ENCODE results near the gene PLSCR4.

- TF ChIP-seq POLR2AphosphoS5 (IDR thresholded peaks at IDR 0.05), result no peak
- TF ChIP-seq, protein P1, sequence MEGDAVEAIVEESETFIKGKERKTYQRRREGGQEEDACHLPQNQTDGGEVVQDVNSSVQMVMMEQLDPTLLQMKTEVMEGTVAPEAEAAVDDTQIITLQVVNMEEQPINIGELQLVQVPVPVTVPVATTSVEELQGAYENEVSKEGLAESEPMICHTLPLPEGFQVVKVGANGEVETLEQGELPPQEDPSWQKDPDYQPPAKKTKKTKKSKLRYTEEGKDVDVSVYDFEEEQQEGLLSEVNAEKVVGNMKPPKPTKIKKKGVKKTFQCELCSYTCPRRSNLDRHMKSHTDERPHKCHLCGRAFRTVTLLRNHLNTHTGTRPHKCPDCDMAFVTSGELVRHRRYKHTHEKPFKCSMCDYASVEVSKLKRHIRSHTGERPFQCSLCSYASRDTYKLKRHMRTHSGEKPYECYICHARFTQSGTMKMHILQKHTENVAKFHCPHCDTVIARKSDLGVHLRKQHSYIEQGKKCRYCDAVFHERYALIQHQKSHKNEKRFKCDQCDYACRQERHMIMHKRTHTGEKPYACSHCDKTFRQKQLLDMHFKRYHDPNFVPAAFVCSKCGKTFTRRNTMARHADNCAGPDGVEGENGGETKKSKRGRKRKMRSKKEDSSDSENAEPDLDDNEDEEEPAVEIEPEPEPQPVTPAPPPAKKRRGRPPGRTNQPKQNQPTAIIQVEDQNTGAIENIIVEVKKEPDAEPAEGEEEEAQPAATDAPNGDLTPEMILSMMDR (IDR thresholded peaks at IDR 0.05), result no peak
Observed at GRCh38 chr3:146221276-146221675, 29.6 kb downstream of the PLSCR4 start.
